Measurements from ENCODE around the gene CACNA2D2. TPM values are rescaled to one million over a fixed set of nuclear protein-coding genes. Genes with fewer than 3 reads are reported as not detected.

The CACNA2D2 gene
- total and polyA plus RNA-seq, 2 of the 13 experiments (the other 11 are each of a cell fraction or from before 2014, with no cell fraction given), result not detected

DNA sequence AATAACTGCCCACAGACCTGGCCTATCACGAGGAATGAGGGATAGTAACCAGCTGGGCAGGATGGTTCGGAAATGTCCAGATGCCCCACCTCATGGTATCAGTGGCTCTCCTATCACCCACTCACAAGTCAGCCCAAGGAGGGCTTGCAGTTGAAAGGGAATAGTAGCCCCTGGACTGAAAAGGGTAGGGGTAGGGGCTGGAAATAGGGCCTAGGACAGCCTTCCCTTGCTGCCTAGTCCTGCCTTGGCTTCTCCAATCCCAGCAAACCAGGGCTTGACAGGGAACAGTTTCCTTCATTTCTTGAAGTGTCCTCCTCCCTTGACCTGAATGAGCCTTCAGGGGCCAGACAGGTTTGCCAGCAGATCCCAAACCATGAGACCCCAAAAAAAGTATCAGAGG is 1.2 kb upstream of the CACNA2D2 start:
- intact Hi-C loops (cut with micrococcal nuclease; ENCODE audit: unreplicated experiment), result no loop called here
- no peak for TF ChIP-seq ZNF543 (CRISPR knock-in tag; IDR thresholded peaks at IDR 0.05)
- TF ChIP-seq, protein P1, sequence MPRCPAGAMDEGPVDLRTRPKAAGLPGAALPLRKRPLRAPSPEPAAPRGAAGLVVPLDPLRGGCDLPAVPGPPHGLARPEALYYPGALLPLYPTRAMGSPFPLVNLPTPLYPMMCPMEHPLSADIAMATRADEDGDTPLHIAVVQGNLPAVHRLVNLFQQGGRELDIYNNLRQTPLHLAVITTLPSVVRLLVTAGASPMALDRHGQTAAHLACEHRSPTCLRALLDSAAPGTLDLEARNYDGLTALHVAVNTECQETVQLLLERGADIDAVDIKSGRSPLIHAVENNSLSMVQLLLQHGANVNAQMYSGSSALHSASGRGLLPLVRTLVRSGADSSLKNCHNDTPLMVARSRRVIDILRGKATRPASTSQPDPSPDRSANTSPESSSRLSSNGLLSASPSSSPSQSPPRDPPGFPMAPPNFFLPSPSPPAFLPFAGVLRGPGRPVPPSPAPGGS (CRISPR knock-in tag; IDR thresholded peaks at IDR 0.05), result no peak
- TF ChIP-seq ZNF451 (CRISPR knock-in tag; IDR thresholded peaks at IDR 0.05), result no peak
- TF ChIP-seq SP140L (CRISPR knock-in tag; IDR thresholded peaks at IDR 0.05; ENCODE audit: borderline replicate concordance), result no peak
- TF ChIP-seq ONECUT2 (CRISPR knock-in tag; IDR thresholded peaks at IDR 0.05), result no peak
- TF ChIP-seq HNF4G (IDR thresholded peaks at IDR 0.05; ENCODE audit: borderline replicate concordance, low read depth, low read length), result no peak
- TF ChIP-seq HNF4G (CRISPR knock-in tag; IDR thresholded peaks at IDR 0.05; ENCODE audit: borderline replicate concordance, low read depth), result no peak
- TF ChIP-seq ZNF329 (CRISPR knock-in tag; IDR thresholded peaks at IDR 0.05; ENCODE audit: low read depth), result no peak
- TF ChIP-seq GFI1 (CRISPR knock-in tag; IDR thresholded peaks at IDR 0.05; ENCODE audit: borderline replicate concordance), result no peak
- no peak for TF ChIP-seq ZNF496 (CRISPR knock-in tag; IDR thresholded peaks at IDR 0.05; ENCODE audit: insufficient replicate concordance)
- no peak for TF ChIP-seq ZNF260 (CRISPR knock-in tag; IDR thresholded peaks at IDR 0.05; ENCODE audit: borderline replicate concordance, low read depth)
- TF ChIP-seq ZNF547 (CRISPR knock-in tag; IDR thresholded peaks at IDR 0.05), result no peak
- no peak for TF ChIP-seq TOE1 (CRISPR knock-in tag; IDR thresholded peaks at IDR 0.05)
- TF ChIP-seq SP1 (IDR thresholded peaks at IDR 0.05), result no peak
- no peak for TF ChIP-seq SP1 (CRISPR knock-in tag; IDR thresholded peaks at IDR 0.05)
- TF ChIP-seq, protein P2, sequence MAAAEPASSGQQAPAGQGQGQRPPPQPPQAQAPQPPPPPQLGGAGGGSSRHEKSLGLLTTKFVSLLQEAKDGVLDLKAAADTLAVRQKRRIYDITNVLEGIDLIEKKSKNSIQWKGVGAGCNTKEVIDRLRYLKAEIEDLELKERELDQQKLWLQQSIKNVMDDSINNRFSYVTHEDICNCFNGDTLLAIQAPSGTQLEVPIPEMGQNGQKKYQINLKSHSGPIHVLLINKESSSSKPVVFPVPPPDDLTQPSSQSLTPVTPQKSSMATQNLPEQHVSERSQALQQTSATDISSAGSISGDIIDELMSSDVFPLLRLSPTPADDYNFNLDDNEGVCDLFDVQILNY (CRISPR knock-in tag; conservative IDR thresholded peaks at IDR 0.05), result no peak
- TF ChIP-seq ZFP91 (CRISPR knock-in tag; IDR thresholded peaks at IDR 0.05; ENCODE audit: borderline replicate concordance), result no peak
- no peak for TF ChIP-seq ZNF772 (CRISPR knock-in tag; IDR thresholded peaks at IDR 0.05)
- no peak for TF ChIP-seq ATF3 (CRISPR knock-in tag; IDR thresholded peaks at IDR 0.05)
- TF ChIP-seq JDP2 (CRISPR knock-in tag; IDR thresholded peaks at IDR 0.05; ENCODE audit: borderline replicate concordance), result no peak

More for the DNA sequence above, 1.2 kb upstream of the CACNA2D2 start:
- in situ Hi-C loops (cut with HindIII; ENCODE audit: extremely low pct_ligation_motif_present, low pct_unique_long_range_greater_than_20kb), result no loop called here
- no peak overlapping the region for H3K27ac ChIP-seq (ENCODE audit: extremely low read length, insufficient read depth, low read length)
- WGBS (ENCODE audit: low lambda C conversion rate), result 41% methylated on average over 2 of the region's 2 CpGs
- ChIA-PET CTCF (ENCODE audit: low intra/inter-chr PET ratio, low total read pairs) (no interaction called here), POLR2A (no interaction called here)
- no peak overlapping the region for H2AFZ ChIP-seq (ENCODE audit: low read length)
- H3K36me3 ChIP-seq (replicated peaks in 1 of 2; ENCODE audit: control insufficient read depth in 1 of 2, insufficient read depth in 2 of 2, low read length in 2 of 2), result no peaks in the 10 kb centered on the region
- FAIRE-seq (no peak), DNase-seq (ENCODE audit: low spot score) (no peak), ATAC-seq (no peak)
- H3K27me3 ChIP-seq (ENCODE audit: control insufficient read depth in 1 of 2, insufficient read depth in 2 of 2, low read length in 2 of 2), result peaks cover 13 to 51% of the 10 kb centered on the region in 2 experiments; a peak in 4 of 5 replicates
- H3K4me2 ChIP-seq (ENCODE audit: low read depth, low read length), result no peak overlapping the region
- H3K79me2 ChIP-seq (ENCODE audit: insufficient read depth, low read length), result no peaks in the 10 kb centered on the region
- no peaks in the 10 kb centered on the region for H3K4me1 ChIP-seq (ENCODE audit: insufficient read depth, low read length)
- no peaks in the 10 kb centered on the region for H3K9me3 ChIP-seq (ENCODE audit: low read length)
- BruUV-seq (replicated peaks), result no TSS peak
- peaks cover 2% of the 10 kb centered on the region; the same call in 1 of the 2 replicates for H4K20me1 ChIP-seq (ENCODE audit: insufficient read depth, low read length)
- H3K9ac ChIP-seq (ENCODE audit: insufficient read depth, low read depth, low read length), result no peak overlapping the region
- no peak overlapping the region for H3K4me3 ChIP-seq (replicated peaks in 1 of 3; ENCODE audit: insufficient read depth in 1 of 3, low read depth in 2 of 3, low read length in 3 of 3)

Data from HepG2 (cell line).